ENCODE results near the gene TEX14. TPM values are rescaled to one million over a fixed set of nuclear protein-coding genes. Genes with fewer than 3 reads are reported as not detected.

The TEX14 gene
- total and polyA plus RNA-seq, 4 experiments from 2014 or later = 1.3 to 1.6 TPM; not detected in 2

- Mint-ChIP-seq H3K27ac (no peak overlapping the region), H3K27me3 (no peaks in the 10 kb centered on the region), H3K4me3 (no peak overlapping the region), H3K4me1 (peaks cover 0 to 2% (median under 1%) of the 10 kb centered on the region in 4 donors), H3K36me3 (no peaks in the 10 kb centered on the region), H3K9me3 (no peaks in the 10 kb centered on the region)
- no peaks in the 10 kb centered on the region for H3K4me1 ChIP-seq (ENCODE audit: insufficient read depth, low read length)
- H3K27me3 ChIP-seq (ENCODE audit: insufficient read depth, low read length) = no peaks in the 10 kb centered on the region
- no peaks in the 10 kb centered on the region for H3K36me3 ChIP-seq (ENCODE audit: insufficient read depth, low read length)
- no peak for DNase-seq
- POLR2A ChIA-PET (ENCODE audit: partially characterized antibody) = no interaction called here
- intact Hi-C loops (cut with micrococcal nuclease) = no loop called here
- CTCF ChIA-PET (ENCODE audit: partially characterized antibody) = interaction anchor here (1.0 to 9.1 kb wide), 4 partner anchors 7 to 424 kb away, joined by 3 to 69 read pairs (median 6); no protein-coding TSS in a partner anchor
- H3K4me3 ChIP-seq (ENCODE audit: low read length in 2 of 2) = no peak overlapping the region
- no peaks in the 10 kb centered on the region for H3K9me3 ChIP-seq (ENCODE audit: control insufficient read depth in 1 of 2, low read length in 2 of 2)
- H3K27ac ChIP-seq (ENCODE audit: low read depth, low read length) = no peak overlapping the region
These were observed 111.2 kb downstream of the TEX14 start for GRCh38 chr17:58580671-58581070.

DNA sequence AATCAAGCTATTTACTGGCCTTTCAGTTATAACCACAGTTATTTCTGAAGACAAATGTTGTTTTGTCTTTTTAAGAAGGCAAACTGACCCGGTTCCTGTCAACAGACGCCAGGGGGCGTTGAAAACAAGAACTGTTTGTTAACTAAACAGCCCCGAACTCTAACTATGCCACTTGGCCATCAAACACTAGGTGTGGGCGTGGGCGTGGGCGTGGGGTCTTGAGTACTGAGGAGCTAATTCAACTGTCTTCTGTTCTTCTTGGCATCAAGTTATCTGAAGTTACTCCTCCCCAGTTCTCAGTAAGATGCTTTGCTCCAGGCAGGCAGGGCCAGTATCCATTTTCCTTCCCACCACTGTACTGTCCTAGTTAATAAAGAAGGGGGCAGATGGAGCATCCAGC lies 114.1 kb downstream of the TEX14 start:
- Histone ChIP-seq H3K27ac (ENCODE audit: low read depth, low read length) (no peak overlapping the region), H3K4me1 (ENCODE audit: insufficient read depth, low read length) (no peaks in the 10 kb centered on the region), H3K27me3 (ENCODE audit: insufficient read depth, low read length) (no peaks in the 10 kb centered on the region), H3K4me3 (ENCODE audit: low read length in 2 of 2) (no peak overlapping the region), H3K9me3 (ENCODE audit: control insufficient read depth in 1 of 2, low read length in 2 of 2) (no peaks in the 10 kb centered on the region), H3K36me3 (ENCODE audit: insufficient read depth, low read length) (no peaks in the 10 kb centered on the region)
- Mint-ChIP-seq H3K9me3 (no peaks in the 10 kb centered on the region), H3K27ac (peak overlapping the region in 1 of 7 donors; percentile 19), H3K36me3 (no peaks in the 10 kb centered on the region), H3K27me3 (no peaks in the 10 kb centered on the region), H3K4me3 (no peak overlapping the region), H3K4me1 (peaks cover 0 to 2% (median under 1%) of the 10 kb centered on the region in 4 donors)
- ChIA-PET CTCF (ENCODE audit: partially characterized antibody) (interaction anchor here (0.7 to 9.1 kb wide), 25 partner anchors 10 to 437 kb away, joined by 3 to 69 read pairs (median 4); partner anchors contain the start of gene RAD51C), POLR2A (ENCODE audit: partially characterized antibody) (interaction anchor here (1.1 to 2.1 kb wide), 2 partner anchors 59 to 424 kb away, joined by 3 to 6 read pairs; no protein-coding TSS in a partner anchor)
- peak; percentile 25 to 56 (median 36) for DNase-seq
- intact Hi-C loops (cut with micrococcal nuclease) = loop anchor here (1.0 to 2.0 kb wide), 2 partner anchors 59 to 428 kb away; no protein-coding TSS in a partner anchor

DNA sequence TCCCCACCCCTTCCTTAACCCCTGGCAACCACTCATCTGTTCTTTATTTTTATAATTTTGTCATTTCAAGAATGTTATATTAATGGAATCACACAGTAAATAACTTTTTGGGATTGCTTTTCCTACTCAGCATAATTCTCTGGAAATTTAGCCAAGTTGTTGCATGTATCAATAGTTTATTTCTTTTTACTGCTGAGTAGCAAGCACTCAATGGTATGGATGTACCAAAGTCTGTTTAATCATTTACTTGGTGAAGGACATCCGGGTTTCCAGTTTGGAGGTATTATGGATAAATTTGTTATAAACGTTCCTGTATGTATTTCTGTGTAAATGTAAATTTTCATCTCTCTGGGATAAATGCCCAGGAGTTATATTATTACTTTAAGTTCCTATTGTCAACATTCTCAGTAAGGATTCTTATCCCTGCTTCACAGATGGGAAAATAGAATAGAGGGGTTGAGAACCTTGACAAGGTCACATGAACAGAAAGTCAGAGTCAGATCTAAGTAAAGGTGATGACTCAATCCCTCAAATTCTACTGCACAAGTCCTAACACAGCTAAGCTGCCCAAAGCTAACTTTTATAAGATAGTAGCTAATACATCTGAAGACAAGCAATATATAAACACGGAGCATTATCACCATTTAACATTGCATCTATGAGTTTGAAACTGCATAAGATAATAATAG lies 115.0 kb downstream of the TEX14 start:
- intact Hi-C loops (cut with micrococcal nuclease) = loop anchor here (1.0 to 2.0 kb wide), 2 partner anchors 58 to 428 kb away; no protein-coding TSS in a partner anchor
- H3K36me3 Mint-ChIP-seq = no peaks in the 10 kb centered on the region

DNA sequence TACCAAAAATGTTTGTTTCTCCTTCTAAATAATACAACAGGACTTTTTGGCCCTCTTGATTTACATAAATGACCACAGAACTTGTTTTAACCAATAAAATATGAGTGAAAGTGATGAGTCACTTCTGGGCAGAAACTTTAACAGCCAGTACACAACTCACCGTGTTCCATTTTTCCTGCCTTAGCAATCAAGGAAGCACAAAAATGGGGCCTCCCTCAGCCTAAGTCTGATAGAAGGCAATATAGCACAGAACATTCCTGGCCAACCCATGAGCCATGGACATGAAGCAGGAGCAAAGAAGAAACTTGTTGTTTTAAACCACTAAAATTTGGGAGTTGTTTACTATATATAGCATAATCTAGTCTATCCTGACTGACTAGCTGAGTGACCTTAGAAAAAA lies 116.3 kb downstream of the TEX14 start:
- no peak for DNase-seq
- Histone ChIP-seq H3K4me3 (ENCODE audit: low read length in 2 of 2) (no peak overlapping the region), H3K27me3 (ENCODE audit: insufficient read depth, low read length) (no peaks in the 10 kb centered on the region), H3K27ac (ENCODE audit: low read depth, low read length) (no peak overlapping the region), H3K9me3 (ENCODE audit: control insufficient read depth in 1 of 2, low read length in 2 of 2) (no peaks in the 10 kb centered on the region), H3K4me1 (ENCODE audit: insufficient read depth, low read length) (no peaks in the 10 kb centered on the region), H3K36me3 (ENCODE audit: insufficient read depth, low read length) (no peaks in the 10 kb centered on the region)
- ChIA-PET CTCF (ENCODE audit: partially characterized antibody) (interaction anchor here (0.9 to 9.1 kb wide), 4 partner anchors 12 to 429 kb away, joined by 3 to 69 read pairs (median 4); no protein-coding TSS in a partner anchor), POLR2A (ENCODE audit: partially characterized antibody) (no interaction called here)
- intact Hi-C loops (cut with micrococcal nuclease) = no loop called here
- Mint-ChIP-seq H3K27me3 (no peaks in the 10 kb centered on the region), H3K9me3 (no peaks in the 10 kb centered on the region), H3K4me3 (no peak overlapping the region), H3K27ac (no peak overlapping the region), H3K36me3 (no peaks in the 10 kb centered on the region), H3K4me1 (peaks cover 0 to 2% (median under 1%) of the 10 kb centered on the region in 4 donors)

More for the DNA sequence above, 115.0 kb downstream of the TEX14 start:
- no peak overlapping the region for H3K27ac Mint-ChIP-seq
- peaks cover 0 to 2% (median under 1%) of the 10 kb centered on the region in 4 donors for H3K4me1 Mint-ChIP-seq
- Histone ChIP-seq H3K4me1 (ENCODE audit: insufficient read depth, low read length) (no peaks in the 10 kb centered on the region), H3K27ac (ENCODE audit: low read depth, low read length) (no peak overlapping the region), H3K9me3 (ENCODE audit: control insufficient read depth in 1 of 2, low read length in 2 of 2) (no peaks in the 10 kb centered on the region), H3K4me3 (ENCODE audit: low read length in 2 of 2) (no peak overlapping the region), H3K27me3 (ENCODE audit: insufficient read depth, low read length) (no peaks in the 10 kb centered on the region), H3K36me3 (ENCODE audit: insufficient read depth, low read length) (no peaks in the 10 kb centered on the region)
- POLR2A ChIA-PET (ENCODE audit: partially characterized antibody) = interaction anchor here (1.1 kb wide), 1 partner anchor 425 kb away, joined by 3 read pairs; no protein-coding TSS in a partner anchor
- no peak overlapping the region for H3K4me3 Mint-ChIP-seq
- no peak for DNase-seq
- CTCF ChIA-PET (ENCODE audit: partially characterized antibody) = interaction anchor here (0.9 to 9.1 kb wide), 16 partner anchors 9 to 432 kb away, joined by 3 to 69 read pairs (median 5); no protein-coding TSS in a partner anchor
- no peaks in the 10 kb centered on the region for H3K9me3 Mint-ChIP-seq
- no peaks in the 10 kb centered on the region for H3K27me3 Mint-ChIP-seq

- Mint-ChIP-seq H3K27me3 (no peaks in the 10 kb centered on the region), H3K36me3 (no peaks in the 10 kb centered on the region), H3K4me3 (no peak overlapping the region), H3K4me1 (peaks cover 0 to 2% (median under 1%) of the 10 kb centered on the region in 4 donors), H3K9me3 (no peaks in the 10 kb centered on the region), H3K27ac (no peak overlapping the region)
- no peak for DNase-seq
- Histone ChIP-seq H3K9me3 (ENCODE audit: control insufficient read depth in 1 of 2, low read length in 2 of 2) (no peaks in the 10 kb centered on the region), H3K36me3 (ENCODE audit: insufficient read depth, low read length) (no peaks in the 10 kb centered on the region), H3K27me3 (ENCODE audit: insufficient read depth, low read length) (no peaks in the 10 kb centered on the region), H3K4me1 (ENCODE audit: insufficient read depth, low read length) (no peaks in the 10 kb centered on the region), H3K4me3 (ENCODE audit: low read length in 2 of 2) (no peak overlapping the region), H3K27ac (ENCODE audit: low read depth, low read length) (no peak overlapping the region)
- ChIA-PET POLR2A (ENCODE audit: partially characterized antibody) (interaction anchor here (1.3 kb wide), 1 partner anchor 58 kb away, joined by 3 read pairs; no protein-coding TSS in a partner anchor), CTCF (ENCODE audit: partially characterized antibody) (interaction anchor here (1.3 to 9.1 kb wide), 2 partner anchors 13 to 55 kb away, joined by 4 to 69 read pairs; no protein-coding TSS in a partner anchor)
- intact Hi-C loops (cut with micrococcal nuclease) = no loop called here
These were observed 117.8 kb downstream of the TEX14 start for GRCh38 chr17:58574025-58574424.

DNA sequence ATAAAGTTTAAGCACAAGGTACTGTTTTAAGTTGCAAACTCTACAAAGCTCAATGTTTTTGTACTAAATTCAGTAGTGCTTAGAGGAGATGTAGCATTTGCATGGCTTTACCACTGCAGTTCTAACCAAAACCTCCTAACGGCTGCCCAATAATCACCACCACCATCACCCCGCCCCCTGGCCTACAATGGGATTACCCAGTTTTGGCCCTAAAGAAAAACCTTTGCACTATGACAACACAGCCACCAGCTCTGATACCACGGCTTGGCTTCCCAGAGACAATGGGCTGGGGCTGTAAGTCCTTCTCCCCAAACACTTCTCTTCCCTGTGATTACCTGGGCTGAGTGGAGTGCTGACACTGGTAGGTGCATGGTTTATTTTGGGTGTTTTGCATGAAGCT lies 119.0 kb downstream of the TEX14 start:
- Mint-ChIP-seq H3K36me3 (no peaks in the 10 kb centered on the region), H3K4me1 (peaks cover 0 to 2% (median under 1%) of the 10 kb centered on the region in 4 donors), H3K9me3 (no peaks in the 10 kb centered on the region), H3K27ac (no peak overlapping the region), H3K27me3 (no peaks in the 10 kb centered on the region), H3K4me3 (no peak overlapping the region)
- CTCF ChIA-PET (ENCODE audit: partially characterized antibody) = interaction anchor here (9.1 kb wide), 1 partner anchor 14 kb away, joined by 69 read pairs; no protein-coding TSS in a partner anchor
- H3K9me3 ChIP-seq (ENCODE audit: control insufficient read depth in 1 of 2, low read length in 2 of 2) = no peaks in the 10 kb centered on the region
- no peaks in the 10 kb centered on the region for H3K4me1 ChIP-seq (ENCODE audit: insufficient read depth, low read length)
- intact Hi-C loops (cut with micrococcal nuclease) = no loop called here
- no peaks in the 10 kb centered on the region for H3K27me3 ChIP-seq (ENCODE audit: insufficient read depth, low read length)
- H3K27ac ChIP-seq (ENCODE audit: low read depth, low read length) = no peak overlapping the region
- POLR2A ChIA-PET (ENCODE audit: partially characterized antibody) = no interaction called here
- H3K36me3 ChIP-seq (ENCODE audit: insufficient read depth, low read length) = no peaks in the 10 kb centered on the region
- no peak overlapping the region for H3K4me3 ChIP-seq (ENCODE audit: low read length in 2 of 2)
- no peak for DNase-seq

GRCh38 chr17:58570758-58571157 lies 121.1 kb downstream of the TEX14 start:
- Histone ChIP-seq H3K27ac (ENCODE audit: low read depth, low read length) (no peak overlapping the region), H3K4me1 (ENCODE audit: insufficient read depth, low read length) (no peaks in the 10 kb centered on the region), H3K36me3 (ENCODE audit: insufficient read depth, low read length) (no peaks in the 10 kb centered on the region), H3K9me3 (ENCODE audit: control insufficient read depth in 1 of 2, low read length in 2 of 2) (no peaks in the 10 kb centered on the region), H3K4me3 (ENCODE audit: low read length in 2 of 2) (no peak overlapping the region), H3K27me3 (ENCODE audit: insufficient read depth, low read length) (no peaks in the 10 kb centered on the region)
- Mint-ChIP-seq H3K9me3 (no peaks in the 10 kb centered on the region), H3K4me3 (no peak overlapping the region), H3K4me1 (no peaks in the 10 kb centered on the region), H3K27ac (no peak overlapping the region), H3K27me3 (no peaks in the 10 kb centered on the region), H3K36me3 (no peaks in the 10 kb centered on the region)
- intact Hi-C loops (cut with micrococcal nuclease) = no loop called here
- DNase-seq = no peak
- ChIA-PET POLR2A (ENCODE audit: partially characterized antibody) (interaction anchor here (0.7 kb wide), 1 partner anchor 460 kb away, joined by 3 read pairs; no protein-coding TSS in a partner anchor), CTCF (ENCODE audit: partially characterized antibody) (interaction anchor here (1.0 kb wide), 2 partner anchors 8 to 52 kb away, joined by 3 to 6 read pairs; no protein-coding TSS in a partner anchor)
